Activated T-cell treated with anti-CD3 and anti-CD28 coated beads, Interleukin-2, amount 50 U/mL, for 72 hours (primary cell): ENCODE results near the gene PPY. TPM values are rescaled to one million over a fixed set of nuclear protein-coding genes. Genes with fewer than 3 reads are reported as not detected.

Source experiments
- ATAC-seq, 2 donors: fragments of 150-1000 bp; cut with Tn5 transposase; replicated peaks in 1 of 2; 2 replicates each; pipeline ENCODE4 v1.10.0; 2021; ENCODE audit warnings: moderate library complexity in 2 of 2, mild to moderate bottlenecking in 1 of 2
- DNase-seq, 2 donors: peaks; one replicate each; pipeline ENCODE4 v3.0.0; 2021 to 2022; ENCODE audit warnings: mixed read lengths in 1 of 2
- H3K27ac Mint-ChIP-seq: one replicate; pipeline ENCODE4 v1.8.0; 2022; ENCODE audit warnings: mild to moderate bottlenecking, moderate library complexity, mixed read lengths
- H3K27me3 Mint-ChIP-seq: one replicate; pipeline ENCODE4 v1.8.0; 2022; ENCODE audit warnings: low read depth, mixed read lengths
- H3K36me3 Mint-ChIP-seq, 2 donors: one replicate each; pipeline ENCODE4 v1.8.0; 2022; ENCODE audit warnings: mixed read lengths in 2 of 2, mild to moderate bottlenecking in 1 of 2; ENCODE audit not compliant: insufficient read depth in 2 of 2
- H3K4me1 Mint-ChIP-seq: one replicate; pipeline ENCODE4 v1.8.0; 2022; ENCODE audit warnings: low read depth, mixed read lengths
- H3K4me3 Mint-ChIP-seq, 2 donors: one replicate each; pipeline ENCODE4 v1.8.0; 2022; ENCODE audit warnings: mild to moderate bottlenecking in 2 of 2, mixed read lengths in 2 of 2, moderate library complexity in 2 of 2
- H3K9me3 Mint-ChIP-seq, 2 donors: one replicate each; pipeline ENCODE4 v1.8.0; 2022; ENCODE audit warnings: mixed read lengths in 2 of 2
- total RNA-seq, 2 donors: library from RNA; stranded (reverse); gene quantifications; one replicate each; pipeline ENCODE4 v1.2.3, GENCODE V29; 2022

Gene PPY
- total RNA-seq = not detected

GRCh38 chr17:43942051-43942685 lies at the start of gene PPY:
Gene PPY, minus strand, starts transcription at chr17:43942476. Its CDS starts 822 bp downstream, at chr17:43941654.
- peaks cover 12% of the 10 kb centered on the region for H3K4me1 Mint-ChIP-seq
- ATAC-seq (no peak), DNase-seq (no peak)
- no peak within 1 kb of the TSS for H3K27ac Mint-ChIP-seq
- H3K36me3 Mint-ChIP-seq = no peaks in the 10 kb centered on the region
- H3K27me3 Mint-ChIP-seq = peaks cover 15% of the 10 kb centered on the region
- no peak within 1 kb of the TSS for H3K4me3 Mint-ChIP-seq
- no peaks in the 10 kb centered on the region for H3K9me3 Mint-ChIP-seq

GRCh38 chr17:43988301-43988700 lies 46.0 kb upstream of the PPY start:
- Mint-ChIP-seq H3K27ac (no peak overlapping the region), H3K4me1 (no peaks in the 10 kb centered on the region), H3K27me3 (peaks cover 28% of the 10 kb centered on the region), H3K36me3 (no peaks in the 10 kb centered on the region), H3K9me3 (no peaks in the 10 kb centered on the region), H3K4me3 (no peak overlapping the region)
- DNase-seq = no peak
- ATAC-seq = no peak

- no peaks in the 10 kb centered on the region for H3K9me3 Mint-ChIP-seq
- no peaks in the 10 kb centered on the region for H3K36me3 Mint-ChIP-seq
- DNase-seq = no peak
- no peak for ATAC-seq
- no peak overlapping the region for H3K27ac Mint-ChIP-seq
- no peak overlapping the region for H3K4me3 Mint-ChIP-seq
- H3K4me1 Mint-ChIP-seq = no peaks in the 10 kb centered on the region
- H3K27me3 Mint-ChIP-seq = peaks cover 36% of the 10 kb centered on the region
These were observed 45.1 kb upstream of the PPY start for GRCh38 chr17:43987131-43988021.

- H3K4me1 Mint-ChIP-seq = no peaks in the 10 kb centered on the region
These were observed 44.1 kb upstream of the PPY start for GRCh38 chr17:43986225-43986981.

GRCh38 chr17:43984521-43984920 lies 42.2 kb upstream of the PPY start:
- ATAC-seq (no peak), DNase-seq (no peak)
- no peaks in the 10 kb centered on the region for H3K9me3 Mint-ChIP-seq
- H3K27me3 Mint-ChIP-seq = peaks cover 40% of the 10 kb centered on the region
- H3K4me1 Mint-ChIP-seq = no peaks in the 10 kb centered on the region
- H3K27ac Mint-ChIP-seq = no peak overlapping the region
- peak overlapping the region; percentile 43 to 58 for H3K4me3 Mint-ChIP-seq
- H3K36me3 Mint-ChIP-seq = peaks cover 0 to 1% of the 10 kb centered on the region in 2 donors

More at GRCh38 chr17:43986225-43986981, 44.1 kb upstream of the PPY start:
- Mint-ChIP-seq H3K9me3 (no peaks in the 10 kb centered on the region), H3K27ac (no peak overlapping the region), H3K27me3 (peaks cover 40% of the 10 kb centered on the region), H3K36me3 (peaks cover 0 to 1% of the 10 kb centered on the region in 2 donors), H3K4me3 (no peak overlapping the region)
- DNase-seq (no peak), ATAC-seq (no peak)

- Mint-ChIP-seq H3K4me3 (peak overlapping the region; percentile 58 to 59), H3K27ac (no peak overlapping the region), H3K4me1 (no peaks in the 10 kb centered on the region), H3K9me3 (no peaks in the 10 kb centered on the region), H3K36me3 (peaks cover 0 to 1% of the 10 kb centered on the region in 2 donors), H3K27me3 (peaks cover 40% of the 10 kb centered on the region)
- peak; percentile 50 to 60 for ATAC-seq
- peak; percentile 13 to 21 for DNase-seq
These were observed 41.5 kb upstream of the PPY start for GRCh38 chr17:43983515-43984411.

- H3K27ac Mint-ChIP-seq = no peak overlapping the region
- peaks cover 0 to 1% of the 10 kb centered on the region in 2 donors for H3K36me3 Mint-ChIP-seq
- peaks cover 40% of the 10 kb centered on the region for H3K27me3 Mint-ChIP-seq
- no peaks in the 10 kb centered on the region for H3K4me1 Mint-ChIP-seq
- ATAC-seq = no peak
- H3K4me3 Mint-ChIP-seq = peak overlapping the region in 1 of 2 donors; percentile 60
- no peaks in the 10 kb centered on the region for H3K9me3 Mint-ChIP-seq
- DNase-seq = no peak
These were observed 40.9 kb upstream of the PPY start for GRCh38 chr17:43983196-43983514.

- H3K27me3 Mint-ChIP-seq = peaks cover 31% of the 10 kb centered on the region
These were observed 39.9 kb upstream of the PPY start for GRCh38 chr17:43982171-43982570.

GRCh38 chr17:43979671-43980070 lies 37.4 kb upstream of the PPY start:
- Mint-ChIP-seq H3K36me3 (peaks cover 0 to 1% of the 10 kb centered on the region in 2 donors), H3K27ac (no peak overlapping the region)

More at GRCh38 chr17:43982171-43982570, 39.9 kb upstream of the PPY start:
- no peaks in the 10 kb centered on the region for H3K9me3 Mint-ChIP-seq
- no peak for DNase-seq
- H3K4me1 Mint-ChIP-seq = no peaks in the 10 kb centered on the region
- H3K4me3 Mint-ChIP-seq = no peak overlapping the region
- H3K27ac Mint-ChIP-seq = no peak overlapping the region
- H3K36me3 Mint-ChIP-seq = peaks cover 0 to 1% of the 10 kb centered on the region in 2 donors
- no peak for ATAC-seq

GRCh38 chr17:43979011-43979410 lies 36.7 kb upstream of the PPY start:
- DNase-seq (no peak), ATAC-seq (no peak)
- H3K4me1 Mint-ChIP-seq = no peaks in the 10 kb centered on the region
- H3K27ac Mint-ChIP-seq = no peak overlapping the region
- no peaks in the 10 kb centered on the region for H3K9me3 Mint-ChIP-seq
- H3K4me3 Mint-ChIP-seq = no peak overlapping the region
- peaks cover 24% of the 10 kb centered on the region for H3K27me3 Mint-ChIP-seq
- H3K36me3 Mint-ChIP-seq = peaks cover 0 to 1% of the 10 kb centered on the region in 2 donors

More at GRCh38 chr17:43979671-43980070, 37.4 kb upstream of the PPY start:
- H3K4me1 Mint-ChIP-seq = no peaks in the 10 kb centered on the region
- no peak overlapping the region for H3K4me3 Mint-ChIP-seq
- peaks cover 18% of the 10 kb centered on the region for H3K27me3 Mint-ChIP-seq
- ATAC-seq (no peak), DNase-seq (no peak)
- H3K9me3 Mint-ChIP-seq = no peaks in the 10 kb centered on the region

- H3K4me1 Mint-ChIP-seq = no peaks in the 10 kb centered on the region
- H3K27ac Mint-ChIP-seq = no peak overlapping the region
- no peak for ATAC-seq
- H3K9me3 Mint-ChIP-seq = no peaks in the 10 kb centered on the region
- H3K36me3 Mint-ChIP-seq = peaks cover 0 to 1% of the 10 kb centered on the region in 2 donors
- H3K27me3 Mint-ChIP-seq = peaks cover 25% of the 10 kb centered on the region
- no peak for DNase-seq
- H3K4me3 Mint-ChIP-seq = no peak overlapping the region
These were observed 35.8 kb upstream of the PPY start for GRCh38 chr17:43978078-43978477.
